Measurements from ENCODE around the gene RAB23. TPM values are rescaled to one million over a fixed set of nuclear protein-coding genes. Genes with fewer than 3 reads are reported as not detected.

The RAB23 gene
- total and polyA plus RNA-seq, 2 donors (not counting 1 experiment from before 2014, with no cell fraction given): 0.12 to 0.94 TPM

GRCh38 chr6:57143690-57144089, 78.4 kb downstream of the RAB23 start:
- H3K4me1 ChIP-seq (ENCODE audit: control insufficient read depth in 2 of 2, insufficient read depth in 2 of 2, low read length in 2 of 2): no peaks in the 10 kb centered on the region
- H2AFZ ChIP-seq (ENCODE audit: insufficient read depth, low read depth, low read length, poor library complexity, severe bottlenecking): no peak overlapping the region
- H3K27me3 ChIP-seq (replicated peaks in 1 of 4; ENCODE audit: control extremely low read depth in 1 of 4, control insufficient read depth in 3 of 4, insufficient read depth in 4 of 4, low read length in 3 of 4): no peaks in the 10 kb centered on the region
- no peak overlapping the region for H3K4me3 ChIP-seq (ENCODE audit: control extremely low read depth in 1 of 5, extremely low read depth in 1 of 5, insufficient read depth in 1 of 5, low read depth in 2 of 5, low read length in 4 of 5)
- H4K20me1 ChIP-seq (ENCODE audit: control insufficient read depth, insufficient read depth, low read length, poor library complexity, severe bottlenecking): no peaks in the 10 kb centered on the region
- H3K9ac ChIP-seq (ENCODE audit: low read length): no peak overlapping the region
- no CpG with 5 or more reads among the region's 1 CpG for WGBS (ENCODE audit: insufficient coverage)
- intact Hi-C loops (cut with micrococcal nuclease): no loop called here
- no peaks in the 10 kb centered on the region for H3K79me2 ChIP-seq (ENCODE audit: control insufficient read depth, insufficient read depth, low read length)
- H3K9me3 ChIP-seq (ENCODE audit: control extremely low read depth in 1 of 3, control insufficient read depth in 2 of 3, insufficient read depth in 1 of 3, low read length in 2 of 3): peaks cover 0 to 5% (median 0%) of the 10 kb centered on the region in 3 donors
- DNase-seq (no peak), ATAC-seq (ENCODE audit: low read depth) (no peak)
- H3K27ac Mint-ChIP-seq: no peak overlapping the region
- no peak overlapping the region for H3K27ac ChIP-seq (ENCODE audit: low read length in 2 of 2)
- CTCF ChIA-PET: interaction anchor here (1.1 kb wide), 1 partner anchor 9 kb away, joined by 3 read pairs; no protein-coding TSS in a partner anchor
- TF ChIP-seq EZH2 (IDR thresholded peaks at IDR 0.05; ENCODE audit: borderline replicate concordance, insufficient read depth, low read depth, low read length, poor library complexity, severe bottlenecking) (no peak), CTCF (IDR thresholded peaks at IDR 0.05) (no peak)
- peaks cover 4% of the 10 kb centered on the region for H3K9me3 Mint-ChIP-seq (ENCODE audit: insufficient read depth)
- no peak overlapping the region for H3K4me2 ChIP-seq (replicated peaks; ENCODE audit: low read depth, low read length, poor library complexity, severe bottlenecking)
- no peak overlapping the region for H3K4me3 Mint-ChIP-seq
- H3K36me3 ChIP-seq (replicated peaks in 1 of 2; ENCODE audit: control extremely low read depth in 1 of 2, control insufficient read depth in 1 of 2, extremely low read depth in 1 of 2, insufficient read depth in 2 of 2, low read length in 1 of 2): peaks cover 9 to 35% of the 10 kb centered on the region in 2 experiments
- POLR2A ChIA-PET: no interaction called here
- no peaks in the 10 kb centered on the region for H3K27me3 Mint-ChIP-seq
- H3K4me1 Mint-ChIP-seq: no peaks in the 10 kb centered on the region

GRCh38 chr6:57142178-57142525, 80.0 kb downstream of the RAB23 start:
- ChIA-PET POLR2A (no interaction called here), CTCF (interaction anchor here (1.4 kb wide), 1 partner anchor 9 kb away, joined by 4 read pairs; no protein-coding TSS in a partner anchor)
- intact Hi-C loops (cut with micrococcal nuclease): no loop called here
- H3K9me3 Mint-ChIP-seq (ENCODE audit: insufficient read depth): peaks cover 4% of the 10 kb centered on the region
- no peak overlapping the region for H3K4me3 ChIP-seq (ENCODE audit: control extremely low read depth in 1 of 5, extremely low read depth in 1 of 5, insufficient read depth in 1 of 5, low read depth in 2 of 5, low read length in 4 of 5)
- no peak overlapping the region for H3K27ac Mint-ChIP-seq
- no peak overlapping the region for H3K27ac ChIP-seq (ENCODE audit: low read length in 2 of 2)
- no peak for DNase-seq
- ATAC-seq (ENCODE audit: low read depth): no peak
- no peaks in the 10 kb centered on the region for H4K20me1 ChIP-seq (ENCODE audit: control insufficient read depth, insufficient read depth, low read length, poor library complexity, severe bottlenecking)
- WGBS (ENCODE audit: insufficient coverage): no CpG with 5 or more reads among the region's 1 CpG
- peaks cover 2 to 32% of the 10 kb centered on the region in 2 experiments for H3K36me3 ChIP-seq (replicated peaks in 1 of 2; ENCODE audit: control extremely low read depth in 1 of 2, control insufficient read depth in 1 of 2, extremely low read depth in 1 of 2, insufficient read depth in 2 of 2, low read length in 1 of 2)
- no peak overlapping the region for H2AFZ ChIP-seq (ENCODE audit: insufficient read depth, low read depth, low read length, poor library complexity, severe bottlenecking)
- no peak overlapping the region for H3K4me2 ChIP-seq (replicated peaks; ENCODE audit: low read depth, low read length, poor library complexity, severe bottlenecking)
- H3K9me3 ChIP-seq (ENCODE audit: control extremely low read depth in 1 of 3, control insufficient read depth in 2 of 3, insufficient read depth in 1 of 3, low read length in 2 of 3): peaks cover 0 to 5% (median 0%) of the 10 kb centered on the region in 3 donors
- no peaks in the 10 kb centered on the region for H3K27me3 Mint-ChIP-seq
- no peaks in the 10 kb centered on the region for H3K79me2 ChIP-seq (ENCODE audit: control insufficient read depth, insufficient read depth, low read length)
- no peaks in the 10 kb centered on the region for H3K27me3 ChIP-seq (replicated peaks in 1 of 4; ENCODE audit: control extremely low read depth in 1 of 4, control insufficient read depth in 3 of 4, insufficient read depth in 4 of 4, low read length in 3 of 4)
- H3K9ac ChIP-seq (ENCODE audit: low read length): no peak overlapping the region
- no peaks in the 10 kb centered on the region for H3K4me1 ChIP-seq (ENCODE audit: control insufficient read depth in 2 of 2, insufficient read depth in 2 of 2, low read length in 2 of 2)
- no peak overlapping the region for H3K4me3 Mint-ChIP-seq
- H3K4me1 Mint-ChIP-seq: no peaks in the 10 kb centered on the region
- TF ChIP-seq EZH2 (IDR thresholded peaks at IDR 0.05; ENCODE audit: borderline replicate concordance, insufficient read depth, low read depth, low read length, poor library complexity, severe bottlenecking) (no peak), CTCF (IDR thresholded peaks at IDR 0.05) (no peak)
